Hepatocyte (in vitro differentiated cells): ENCODE measurements around the gene AOPEP. TPM values are rescaled to one million over a fixed set of nuclear protein-coding genes. Genes with fewer than 3 reads are reported as not detected.

Experiments used
- DNase-seq: peaks from one replicate; pipeline ENCODE4 v3.0.0-alpha.2; 2016; ENCODE audit warnings: low spot score
- H2AFZ ChIP-seq: fragments of 200-600 bp; sonication (generic); 2 replicates; pipeline ENCODE4 v1.6.0; 2016; ENCODE audit warnings: antibody characterized with exemption, mild to moderate bottlenecking
- H3K27ac ChIP-seq: fragments of 200-600 bp; sonication (generic); 2 replicates; pipeline ENCODE4 v1.5.1; 2016; ENCODE audit warnings: mild to moderate bottlenecking
- H3K27me3 ChIP-seq: fragments of 200-600 bp; sonication (generic); 2 replicates; pipeline ENCODE4 v1.6.1; 2016
- H3K36me3 ChIP-seq: fragments of 200-600 bp; sonication (generic); replicated peaks from 2 replicates; pipeline ENCODE4 v1.5.1; 2016; ENCODE audit warnings: low read depth; ENCODE audit not compliant: insufficient read depth
- H3K4me1 ChIP-seq: fragments of 200-600 bp; sonication (generic); 2 replicates; pipeline ENCODE4 v1.5.1; 2016; ENCODE audit warnings: mild to moderate bottlenecking, moderate library complexity; ENCODE audit not compliant: insufficient read depth
- H3K4me2 ChIP-seq: fragments of 200-600 bp; sonication (generic); 2 replicates; pipeline ENCODE4 v1.6.0; 2016
- H3K4me3 ChIP-seq: fragments of 200-600 bp; sonication (generic); 2 replicates; pipeline ENCODE4 v1.5.1; 2016; ENCODE audit warnings: mild to moderate bottlenecking
- H3K79me2 ChIP-seq: fragments of 200-600 bp; sonication (generic); 2 replicates; pipeline ENCODE4 v1.6.0; 2017; ENCODE audit warnings: mild to moderate bottlenecking
- H3K9me2 ChIP-seq: fragments of 200-600 bp; sonication (generic); replicated peaks from 2 replicates; pipeline ENCODE4 v1.6.0; 2017; ENCODE audit warnings: mild to moderate bottlenecking; ENCODE audit not compliant: insufficient read depth
- H3K9me3 ChIP-seq: fragments of 200-600 bp; sonication (generic); 2 replicates; pipeline ENCODE4 v1.5.1; 2016; ENCODE audit warnings: low read depth, mild to moderate bottlenecking
- H4K20me1 ChIP-seq: fragments of 200-600 bp; sonication (generic); 2 replicates; pipeline ENCODE4 v1.6.0; 2016; ENCODE audit warnings: mild to moderate bottlenecking; ENCODE audit not compliant: insufficient read depth, poor library complexity, severe bottlenecking
- EZH2 ChIP-seq: fragments of 200-600 bp; sonication (generic); IDR thresholded peaks from 2 replicates; pipeline ENCODE4 v1.6.1; 2016; ENCODE audit warnings: antibody characterized with exemption, mild to moderate bottlenecking, borderline replicate concordance
- EZH2phosphoT487 ChIP-seq: fragments of 200-600 bp; sonication (generic); IDR thresholded peaks from one replicate; pipeline ENCODE4 v1.6.1; 2018; ENCODE audit warnings: antibody characterized with exemption, mild to moderate bottlenecking, low read depth, moderate library complexity; ENCODE audit not compliant: unreplicated experiment, severe bottlenecking
- WGBS: methylation state at CpG from one replicate; pipeline ENCODE4 v1.1.6; 2016; ENCODE audit warnings: low lambda C conversion rate; ENCODE audit errors: missing lambda C conversion rate; 5-methylcytosine and 5-hydroxymethylcytosine counted together
- polyA plus RNA-seq: library from polyadenylated mRNA; unstranded; fragments of >200 nt; fragmentation: Nextera tagmentation; extraction: Ambion mirVana; gene quantifications from 2 replicates; pipeline ENCODE4 v1.2.1, GENCODE V29; 2016
- total RNA-seq: library from RNA; depleted of rRNA; stranded (reverse); fragments of >200 nt; gene quantifications from 2 replicates; pipeline ENCODE4 v1.2.3, GENCODE V29; 2014
- TF ChIP-seq, protein P1 (sequence below): fragments of 200-600 bp; sonication (generic); IDR thresholded peaks from 2 replicates; pipeline ENCODE4 v1.5.1; 2016; ENCODE audit warnings: antibody characterized with exemption, mild to moderate bottlenecking; ENCODE audit not compliant: poor library complexity

AOPEP gene
- total and polyA plus RNA-seq, 2 experiments from 2014 or later: 82.8 to 101 TPM

DNA sequence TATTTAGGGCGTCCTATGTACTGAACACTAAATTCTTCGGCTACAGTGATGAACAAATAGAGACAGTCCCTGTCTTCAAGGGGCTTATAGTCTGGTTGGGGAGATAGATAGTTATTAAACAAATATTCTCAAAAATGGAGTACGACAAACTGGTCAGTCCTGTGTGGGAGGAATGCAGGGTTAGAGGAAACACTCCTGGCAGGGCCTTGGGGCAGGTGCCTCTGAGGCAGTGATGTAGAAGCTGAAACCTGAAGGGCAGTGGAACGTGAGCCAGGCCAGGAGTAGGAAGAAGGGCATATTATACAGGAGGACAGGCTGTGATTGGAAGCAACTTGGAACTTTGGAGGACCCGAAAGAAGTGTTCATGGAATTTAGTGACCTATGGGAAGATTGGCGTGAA lies 133.4 kb downstream of the AOPEP start:
- Histone ChIP-seq H3K4me3 (no peak overlapping the region), H3K4me1 (peaks cover 4% of the 10 kb centered on the region), H3K36me3 (no peaks in the 10 kb centered on the region), H4K20me1 (no peaks in the 10 kb centered on the region), H3K27ac (no peak overlapping the region), H3K9me3 (no peaks in the 10 kb centered on the region), H3K79me2 (peaks cover 20% of the 10 kb centered on the region), H2AFZ (no peak overlapping the region), H3K9me2 (no peaks in the 10 kb centered on the region), H3K4me2 (no peak overlapping the region), H3K27me3 (no peaks in the 10 kb centered on the region)
- 96% methylated on average over 6 of the region's 6 CpGs for WGBS
- TF ChIP-seq EZH2 (no peak), EZH2phosphoT487 (no peak)
- TF ChIP-seq, protein P1, sequence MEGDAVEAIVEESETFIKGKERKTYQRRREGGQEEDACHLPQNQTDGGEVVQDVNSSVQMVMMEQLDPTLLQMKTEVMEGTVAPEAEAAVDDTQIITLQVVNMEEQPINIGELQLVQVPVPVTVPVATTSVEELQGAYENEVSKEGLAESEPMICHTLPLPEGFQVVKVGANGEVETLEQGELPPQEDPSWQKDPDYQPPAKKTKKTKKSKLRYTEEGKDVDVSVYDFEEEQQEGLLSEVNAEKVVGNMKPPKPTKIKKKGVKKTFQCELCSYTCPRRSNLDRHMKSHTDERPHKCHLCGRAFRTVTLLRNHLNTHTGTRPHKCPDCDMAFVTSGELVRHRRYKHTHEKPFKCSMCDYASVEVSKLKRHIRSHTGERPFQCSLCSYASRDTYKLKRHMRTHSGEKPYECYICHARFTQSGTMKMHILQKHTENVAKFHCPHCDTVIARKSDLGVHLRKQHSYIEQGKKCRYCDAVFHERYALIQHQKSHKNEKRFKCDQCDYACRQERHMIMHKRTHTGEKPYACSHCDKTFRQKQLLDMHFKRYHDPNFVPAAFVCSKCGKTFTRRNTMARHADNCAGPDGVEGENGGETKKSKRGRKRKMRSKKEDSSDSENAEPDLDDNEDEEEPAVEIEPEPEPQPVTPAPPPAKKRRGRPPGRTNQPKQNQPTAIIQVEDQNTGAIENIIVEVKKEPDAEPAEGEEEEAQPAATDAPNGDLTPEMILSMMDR: no peak
- no peak for DNase-seq

DNA sequence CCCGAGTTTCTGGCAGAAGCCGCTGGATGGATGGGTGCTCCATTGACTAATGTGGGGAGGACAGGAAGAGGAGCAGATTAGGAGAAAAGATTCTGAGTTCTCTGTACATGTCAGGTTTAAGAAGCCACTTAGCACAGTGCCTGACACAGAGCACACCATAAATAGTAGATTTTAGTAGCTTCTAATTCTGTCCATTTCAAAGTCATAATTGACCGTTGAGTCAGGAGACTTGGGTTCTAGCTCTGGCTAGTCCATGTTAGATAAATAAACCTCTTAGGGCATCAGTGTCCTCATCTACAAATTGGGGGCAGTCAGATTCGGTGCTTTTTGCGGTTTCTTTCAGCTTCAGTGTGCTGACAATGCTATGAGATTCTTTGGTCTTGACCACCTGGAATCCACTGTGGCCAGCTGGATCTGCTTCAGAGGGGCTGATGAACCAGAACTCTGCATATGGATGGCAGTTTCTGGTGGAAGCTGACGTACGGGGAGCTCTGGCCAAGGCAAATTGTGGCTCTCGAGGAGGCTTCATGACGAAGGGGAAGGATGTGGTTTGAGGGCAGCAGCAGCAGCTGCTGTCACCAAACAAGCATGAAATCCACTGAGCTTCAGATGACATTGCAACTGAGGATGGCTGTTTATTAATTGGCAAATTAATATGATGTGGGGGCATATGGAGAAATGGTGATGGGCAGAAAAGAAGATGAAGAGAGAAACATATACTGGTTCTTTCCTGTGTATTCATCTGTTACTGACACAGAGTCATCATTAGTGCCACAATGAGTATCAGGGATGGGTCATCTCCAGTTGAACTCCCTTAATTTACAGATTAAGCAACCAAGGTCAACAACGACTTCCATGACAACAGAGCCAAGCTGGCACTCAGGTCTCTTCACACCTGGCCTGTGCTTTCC lies 134.4 kb downstream of the AOPEP start:
- TF ChIP-seq EZH2phosphoT487 (no peak), EZH2 (no peak)
- TF ChIP-seq, protein P1: no peak

DNA sequence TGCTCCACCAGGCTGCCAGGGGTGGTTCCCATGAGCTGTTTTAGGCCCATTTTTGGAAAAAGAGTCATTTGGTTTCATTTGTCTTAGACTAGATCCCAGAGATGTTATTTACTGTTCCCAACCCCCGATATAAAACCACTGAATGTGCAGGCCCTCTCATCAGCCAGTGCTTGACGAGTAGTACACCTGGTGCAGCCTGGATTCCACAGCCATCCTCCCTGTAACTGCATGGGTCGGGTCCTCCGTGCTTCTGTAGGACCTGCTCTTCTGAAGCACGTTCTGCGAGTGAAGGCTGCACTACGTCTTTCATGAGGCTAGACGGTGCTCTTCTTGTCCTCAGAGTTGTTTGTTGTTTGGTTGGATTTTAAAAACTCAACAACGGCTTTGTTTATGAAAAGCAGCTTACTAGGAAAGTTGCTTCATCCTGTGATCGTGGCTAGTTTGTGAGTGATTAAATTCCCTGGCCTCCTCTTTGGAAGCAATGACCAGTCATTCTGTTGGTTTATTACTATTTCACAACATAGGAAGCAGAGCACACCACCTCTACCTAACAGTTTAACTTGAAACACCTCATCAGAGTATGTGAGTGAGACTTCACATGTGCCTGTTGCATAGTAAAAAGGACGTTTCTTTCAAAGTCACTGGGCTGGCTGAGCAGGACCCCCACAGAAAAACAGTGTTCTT lies 135.2 kb downstream of the AOPEP start:
- no peaks in the 10 kb centered on the region for H3K27me3 ChIP-seq
- 71% methylated on average over 11 of the region's 11 CpGs for WGBS
- H4K20me1 ChIP-seq: no peaks in the 10 kb centered on the region
- H3K79me2 ChIP-seq: peaks cover 20% of the 10 kb centered on the region
- no peaks in the 10 kb centered on the region for H3K9me3 ChIP-seq
- TF ChIP-seq EZH2 (no peak), EZH2phosphoT487 (no peak)
- TF ChIP-seq, protein P1: no peak
- no peak overlapping the region for H3K4me3 ChIP-seq
- no peak overlapping the region for H2AFZ ChIP-seq
- no peaks in the 10 kb centered on the region for H3K36me3 ChIP-seq
- H3K4me1 ChIP-seq: peaks cover 18% of the 10 kb centered on the region
- peak; percentile 57 for DNase-seq
- no peaks in the 10 kb centered on the region for H3K9me2 ChIP-seq
- H3K27ac ChIP-seq: peak overlapping the region; percentile 77
- H3K4me2 ChIP-seq: no peak overlapping the region

More for the DNA sequence above, 134.4 kb downstream of the AOPEP start:
- no peaks in the 10 kb centered on the region for H3K36me3 ChIP-seq
- WGBS: 96% methylated on average over 10 of the region's 10 CpGs
- no peak for DNase-seq
- H3K27ac ChIP-seq: peak overlapping the region; percentile 77
- no peak overlapping the region for H3K4me2 ChIP-seq
- H3K4me1 ChIP-seq: peaks cover 11% of the 10 kb centered on the region
- H3K79me2 ChIP-seq: peaks cover 20% of the 10 kb centered on the region
- no peaks in the 10 kb centered on the region for H3K9me2 ChIP-seq
- no peaks in the 10 kb centered on the region for H3K9me3 ChIP-seq
- H2AFZ ChIP-seq: no peak overlapping the region
- H3K4me3 ChIP-seq: no peak overlapping the region
- H3K27me3 ChIP-seq: no peaks in the 10 kb centered on the region
- H4K20me1 ChIP-seq: no peaks in the 10 kb centered on the region
